BLaER1 (cell line): ENCODE measurements around the gene MCM5.

Experiments used
- H3K27ac ChIP-seq: shearing (Covaris generic); formaldehyde crosslinking; 2 replicates; pipeline ENCODE4 v1.8.1; 2022
- H3K27me3 ChIP-seq: shearing (Covaris generic); formaldehyde crosslinking; 2 replicates; pipeline ENCODE4 v1.8.1; 2022
- H3K36me3 ChIP-seq: shearing (Covaris generic); formaldehyde crosslinking; 2 replicates; pipeline ENCODE4 v1.8.1; 2022
- H3K4me1 ChIP-seq: shearing (Covaris generic); formaldehyde crosslinking; 2 replicates; pipeline ENCODE4 v1.8.1; 2022
- H3K4me2 ChIP-seq: shearing (Covaris generic); formaldehyde crosslinking; 2 replicates; pipeline ENCODE4 v1.8.1; 2022
- H3K4me3 ChIP-seq: shearing (Covaris generic); formaldehyde crosslinking; 2 replicates; pipeline ENCODE4 v1.8.1; 2022
- H3K9ac ChIP-seq: shearing (Covaris generic); formaldehyde crosslinking; 2 replicates; pipeline ENCODE4 v1.8.1; 2022
- H3K9me3 ChIP-seq: shearing (Covaris generic); formaldehyde crosslinking; 2 replicates; pipeline ENCODE4 v1.8.1; 2022
- H4K20me1 ChIP-seq: shearing (Covaris generic); formaldehyde crosslinking; 2 replicates; pipeline ENCODE4 v1.8.1; 2022
- Cebpa-rat ChIP-seq: shearing (Covaris generic); IDR thresholded peaks from 2 replicates; pipeline ENCODE4 v1.8.1; 2022

MCM5 gene

DNA sequence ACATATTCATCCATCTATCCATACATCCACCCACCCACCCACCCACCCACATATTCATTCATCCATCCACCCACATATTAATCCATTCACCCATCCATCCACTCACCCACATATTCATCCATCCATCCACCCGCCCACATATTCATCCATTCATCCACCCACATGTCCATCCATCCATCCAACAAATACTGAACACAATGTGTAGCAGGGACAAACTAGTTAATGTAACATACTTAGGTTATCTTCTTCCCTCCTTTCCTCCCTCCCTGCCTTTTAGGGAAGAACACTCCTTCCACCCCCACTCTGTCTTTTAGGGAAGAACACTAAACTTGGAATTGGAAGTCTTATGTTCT is 39.4 kb downstream of the MCM5 start:
- no peaks in the 10 kb centered on the region for H3K27me3 ChIP-seq
- no peak for TF ChIP-seq Cebpa-rat
- peaks cover 37% of the 10 kb centered on the region for H3K36me3 ChIP-seq

DNA sequence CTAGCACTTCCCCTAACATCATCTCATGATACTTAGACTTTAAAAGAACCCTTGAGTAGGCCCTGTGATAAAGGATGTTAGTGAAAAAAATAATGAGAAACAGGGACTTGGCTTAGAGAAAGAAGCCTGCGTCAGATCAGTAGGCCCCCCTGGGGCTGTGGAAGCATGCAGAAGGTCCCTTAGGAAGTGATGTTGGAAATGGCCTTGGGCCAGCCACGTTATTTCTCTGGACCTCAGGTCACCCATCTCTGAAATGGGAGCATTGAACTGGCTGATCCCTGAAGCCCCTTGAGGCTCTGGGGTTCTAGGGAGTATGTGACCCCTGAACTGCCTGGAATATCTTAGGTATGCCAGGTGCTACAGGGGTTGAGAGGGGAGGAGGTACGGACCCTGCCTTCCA is 40.2 kb downstream of the MCM5 start:
- Histone ChIP-seq H3K9ac (no peak overlapping the region), H3K4me3 (no peak overlapping the region), H3K9me3 (no peaks in the 10 kb centered on the region), H3K4me1 (peaks cover 18% of the 10 kb centered on the region), H3K4me2 (no peak overlapping the region), H4K20me1 (no peaks in the 10 kb centered on the region), H3K27me3 (no peaks in the 10 kb centered on the region), H3K36me3 (peaks cover 34% of the 10 kb centered on the region), H3K27ac (no peak overlapping the region)
- TF ChIP-seq Cebpa-rat: no peak

More for the DNA sequence above, 39.4 kb downstream of the MCM5 start:
- Histone ChIP-seq H3K9me3 (no peaks in the 10 kb centered on the region), H3K4me2 (no peak overlapping the region), H3K9ac (no peak overlapping the region), H3K4me1 (peaks cover 16% of the 10 kb centered on the region), H4K20me1 (no peaks in the 10 kb centered on the region), H3K27ac (no peak overlapping the region), H3K4me3 (no peak overlapping the region)

DNA sequence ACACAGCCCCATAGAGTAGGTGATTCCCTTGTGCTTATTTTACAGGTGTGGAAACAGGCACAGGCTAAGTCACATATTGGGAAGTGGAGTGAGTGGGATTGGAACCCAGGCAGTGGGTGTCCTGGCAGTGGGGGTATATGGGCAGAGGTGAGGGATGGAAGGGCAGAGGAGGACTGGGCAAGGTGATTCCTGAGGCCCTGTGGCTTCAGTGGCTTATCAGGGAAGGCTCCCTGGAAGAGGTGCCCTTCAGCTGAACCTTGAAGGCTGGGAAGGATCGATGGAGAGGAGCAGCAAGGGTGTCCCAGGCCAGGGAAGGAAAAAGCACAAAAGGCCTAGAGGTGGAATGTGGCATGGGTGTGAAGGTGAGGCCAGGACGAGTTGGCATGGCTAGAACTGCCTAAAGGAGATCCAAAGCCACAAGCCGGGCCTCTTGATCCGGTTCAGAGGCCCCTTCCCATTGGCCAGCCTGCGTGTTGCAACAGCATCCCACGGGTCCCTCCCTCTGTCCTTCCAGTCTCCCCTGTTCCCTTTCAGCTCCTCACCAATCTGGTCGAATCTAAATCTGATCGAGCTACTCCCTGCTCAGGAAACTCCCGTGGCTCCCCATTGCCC is 41.7 kb downstream of the MCM5 start:
- H3K27me3 ChIP-seq: no peaks in the 10 kb centered on the region
- no peak overlapping the region for H3K27ac ChIP-seq
- no peaks in the 10 kb centered on the region for H4K20me1 ChIP-seq
- peaks cover 13% of the 10 kb centered on the region for H3K4me1 ChIP-seq
- peaks cover 33% of the 10 kb centered on the region for H3K36me3 ChIP-seq
- no peak overlapping the region for H3K4me3 ChIP-seq
- H3K9ac ChIP-seq: no peak overlapping the region
- no peak for TF ChIP-seq Cebpa-rat
- no peaks in the 10 kb centered on the region for H3K9me3 ChIP-seq
- no peak overlapping the region for H3K4me2 ChIP-seq

DNA sequence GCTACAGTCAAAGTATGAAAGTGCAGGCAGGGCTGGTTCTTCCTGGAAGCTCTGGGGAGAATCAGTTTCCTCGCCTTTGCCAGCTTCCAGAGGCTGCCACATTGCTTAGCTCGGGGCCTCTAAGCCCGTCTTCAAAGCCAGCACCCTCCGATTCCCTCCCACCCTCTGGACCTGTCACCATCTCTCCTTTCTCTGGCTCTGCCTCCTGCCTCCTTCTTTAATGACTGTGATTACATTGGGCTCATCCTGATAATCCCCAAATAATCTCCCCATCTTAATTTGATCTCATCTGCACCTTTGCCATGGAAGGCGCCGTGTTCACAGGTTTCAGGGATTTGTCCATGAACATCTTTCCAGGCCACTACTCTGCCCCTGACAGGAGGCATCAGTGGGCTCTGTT is 42.5 kb downstream of the MCM5 start:
- H3K9ac ChIP-seq: no peak overlapping the region
- H3K27ac ChIP-seq: 0 out of 2 replicates have a peak overlapping the region, but pooled peaks have one; percentile 18

DNA sequence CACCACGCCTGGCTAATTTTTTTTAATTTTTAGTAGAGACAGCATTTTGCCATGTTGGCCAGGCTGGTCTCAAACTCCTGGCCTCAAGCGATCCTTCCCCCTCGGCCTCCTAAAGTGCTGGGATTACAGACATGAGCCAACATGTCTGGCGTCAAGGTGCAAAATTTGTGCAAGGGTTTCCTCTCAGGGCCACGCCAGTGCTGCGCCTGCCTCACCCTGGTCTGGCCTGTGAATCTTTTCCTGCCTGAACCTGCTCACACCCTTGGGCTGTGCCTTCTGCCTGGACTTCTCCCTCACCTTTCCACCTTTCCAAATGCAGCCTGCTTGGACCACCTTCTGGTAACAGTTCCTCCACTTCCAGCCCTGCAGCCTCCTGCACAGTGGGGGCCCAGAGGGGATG is 43.4 kb downstream of the MCM5 start:
- Histone ChIP-seq H3K4me2 (no peak overlapping the region), H3K36me3 (peaks cover 26% of the 10 kb centered on the region), H3K4me3 (no peak overlapping the region), H3K27ac (no peak overlapping the region), H3K27me3 (no peaks in the 10 kb centered on the region), H3K9me3 (no peaks in the 10 kb centered on the region), H3K4me1 (peaks cover 29% of the 10 kb centered on the region), H3K9ac (no peak overlapping the region), H4K20me1 (no peaks in the 10 kb centered on the region)
- no peak for TF ChIP-seq Cebpa-rat

More for the DNA sequence above, 42.5 kb downstream of the MCM5 start:
- H3K4me2 ChIP-seq: no peak overlapping the region
- peaks cover 20% of the 10 kb centered on the region for H3K4me1 ChIP-seq
- H3K27me3 ChIP-seq: no peaks in the 10 kb centered on the region
- no peaks in the 10 kb centered on the region for H4K20me1 ChIP-seq
- TF ChIP-seq Cebpa-rat: no peak
- no peak overlapping the region for H3K4me3 ChIP-seq
- no peaks in the 10 kb centered on the region for H3K9me3 ChIP-seq
- H3K36me3 ChIP-seq: peaks cover 29% of the 10 kb centered on the region; the same call in 1 of the 2 replicates

DNA sequence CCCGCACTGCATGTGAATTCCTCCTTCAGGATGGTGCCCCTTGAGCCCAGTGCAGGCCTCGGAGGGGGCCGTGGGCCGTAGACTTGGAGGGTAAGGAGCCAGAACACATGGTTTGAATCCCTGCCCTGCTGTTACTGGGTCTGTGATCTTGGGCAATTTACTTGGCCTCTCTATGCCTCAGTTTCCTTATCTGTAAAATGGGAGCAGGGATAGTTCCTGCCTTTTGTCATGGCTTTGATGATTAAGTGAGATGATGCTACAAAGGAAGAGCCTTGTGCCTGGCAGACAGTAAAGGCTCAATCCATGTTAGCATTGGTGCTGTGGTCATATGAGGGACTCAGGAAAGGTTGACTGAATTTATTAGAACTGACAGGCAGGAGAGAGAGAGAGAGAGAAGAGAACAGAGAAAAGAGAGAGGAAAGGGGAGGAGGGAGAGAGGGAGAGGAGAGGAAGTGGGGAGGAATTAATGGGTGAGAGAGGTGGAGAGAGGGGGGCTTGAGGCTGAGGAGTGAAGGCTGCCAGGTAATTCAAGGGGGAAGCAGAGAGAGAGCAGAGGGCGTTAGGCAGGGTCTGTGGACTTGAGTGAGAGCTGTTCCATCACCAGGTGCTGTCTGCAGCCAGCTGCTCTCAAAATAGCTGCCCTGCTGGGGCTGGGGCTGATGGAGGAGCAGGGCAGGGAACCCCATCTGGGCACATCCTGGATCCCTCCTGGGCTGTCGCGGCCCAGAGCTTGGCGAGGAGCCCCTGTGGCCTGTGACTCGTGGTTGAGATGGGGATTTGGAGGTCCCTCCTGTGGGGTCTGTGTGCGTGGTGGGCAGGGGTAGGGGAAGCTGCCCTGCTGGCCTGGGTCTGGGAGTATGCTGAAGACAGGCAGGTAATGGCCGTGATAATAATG is 44.1 kb downstream of the MCM5 start:
- no peak overlapping the region for H3K4me3 ChIP-seq
- no peaks in the 10 kb centered on the region for H3K27me3 ChIP-seq
- peaks cover 30% of the 10 kb centered on the region for H3K36me3 ChIP-seq
- H3K4me2 ChIP-seq: peak overlapping the region; percentile 22; the same call in 1 of the 2 replicates
- no peaks in the 10 kb centered on the region for H4K20me1 ChIP-seq
- H3K27ac ChIP-seq: no peak overlapping the region
- peaks cover 36% of the 10 kb centered on the region for H3K4me1 ChIP-seq
- TF ChIP-seq Cebpa-rat: no peak
- no peak overlapping the region for H3K9ac ChIP-seq
- H3K9me3 ChIP-seq: no peaks in the 10 kb centered on the region

DNA sequence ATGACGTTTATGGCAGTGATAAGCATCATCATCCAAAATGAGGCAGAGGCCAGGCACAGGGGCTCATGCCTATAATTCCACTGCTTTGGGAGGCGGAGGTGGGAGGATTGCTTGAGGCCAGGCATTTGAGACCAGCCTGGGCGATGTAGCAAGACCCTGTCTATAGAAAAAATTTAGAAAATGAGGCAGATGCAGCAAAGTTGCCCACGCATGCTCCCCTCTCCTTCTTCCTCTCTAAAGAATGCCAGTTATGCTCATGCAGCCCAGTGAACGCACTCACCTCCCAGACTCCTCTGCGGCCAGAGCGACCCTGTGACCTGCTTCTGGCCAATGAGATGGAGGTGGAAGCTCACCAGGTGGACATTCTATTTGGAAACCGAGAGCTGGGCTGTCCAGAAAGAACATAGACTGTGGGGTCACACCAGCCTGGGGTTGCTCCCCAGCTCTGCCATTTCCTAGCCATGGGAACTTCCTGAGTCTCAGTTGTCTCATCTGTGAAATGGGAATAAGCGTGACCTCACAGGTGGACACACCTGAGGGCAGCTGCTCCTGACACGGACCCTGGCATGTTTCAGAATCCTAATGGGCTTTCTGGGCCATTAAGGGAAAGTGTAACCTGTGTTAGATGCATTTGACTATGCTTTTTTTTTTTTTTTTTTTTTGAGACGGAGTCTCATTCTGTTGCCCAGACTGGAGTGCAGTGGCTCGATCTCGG is 44.9 kb downstream of the MCM5 start:
- Histone ChIP-seq H3K36me3 (peaks cover 32% of the 10 kb centered on the region), H3K27ac (no peak overlapping the region)
- no peak for TF ChIP-seq Cebpa-rat

DNA sequence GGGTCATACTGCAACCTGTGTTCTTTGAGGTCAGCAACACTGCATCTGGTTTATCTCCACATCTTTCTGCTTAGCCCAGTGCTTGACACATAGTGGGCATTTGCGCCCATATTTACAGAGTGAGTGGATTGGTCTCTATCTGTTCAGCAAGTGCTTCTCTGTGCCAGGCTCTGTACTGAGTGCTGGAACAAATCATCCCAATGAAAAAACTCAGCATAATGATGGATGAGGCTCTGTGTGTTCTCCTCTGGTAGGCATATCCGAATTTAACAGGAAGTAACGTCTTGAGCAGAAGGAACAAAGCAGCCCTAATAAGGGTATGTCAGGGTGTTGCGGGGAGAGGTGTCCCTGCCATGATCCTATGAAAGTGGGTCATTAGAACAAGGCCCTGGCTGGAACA is 46.0 kb downstream of the MCM5 start:
- Histone ChIP-seq H3K9ac (no peak overlapping the region), H3K27me3 (no peaks in the 10 kb centered on the region), H3K4me2 (no peak overlapping the region), H3K4me1 (peaks cover 41% of the 10 kb centered on the region), H4K20me1 (no peaks in the 10 kb centered on the region), H3K9me3 (no peaks in the 10 kb centered on the region), H3K4me3 (no peak overlapping the region), H3K27ac (no peak overlapping the region), H3K36me3 (peaks cover 43% of the 10 kb centered on the region)
- no peak for TF ChIP-seq Cebpa-rat

More for the DNA sequence above, 44.9 kb downstream of the MCM5 start:
- Histone ChIP-seq H3K4me3 (no peak overlapping the region), H3K9ac (no peak overlapping the region), H3K9me3 (no peaks in the 10 kb centered on the region), H3K27me3 (no peaks in the 10 kb centered on the region), H4K20me1 (no peaks in the 10 kb centered on the region), H3K4me2 (no peak overlapping the region), H3K4me1 (peaks cover 41% of the 10 kb centered on the region)

DNA sequence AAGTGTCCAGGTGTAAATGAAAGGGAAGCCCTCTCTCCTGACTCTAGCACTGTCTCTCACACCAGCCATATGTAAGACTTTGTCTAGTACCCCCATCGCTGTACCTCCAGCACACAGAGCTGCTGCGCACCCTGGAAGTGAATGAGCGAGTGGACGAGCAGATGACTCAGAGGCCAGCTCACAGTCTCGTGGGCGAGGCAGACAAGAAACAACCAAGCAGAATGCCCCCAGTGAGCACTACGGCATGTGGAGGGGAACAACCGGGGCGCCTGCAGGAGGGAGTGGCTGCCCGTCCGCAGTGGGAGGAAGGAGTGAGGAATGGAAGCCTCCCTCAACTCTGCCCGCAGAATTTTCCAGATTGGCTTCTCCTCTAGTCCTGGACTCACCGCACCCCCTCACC is 46.4 kb downstream of the MCM5 start:
- Histone ChIP-seq H3K4me1 (peaks cover 41% of the 10 kb centered on the region), H3K4me3 (no peak overlapping the region), H3K9ac (no peak overlapping the region), H3K36me3 (peaks cover 46% of the 10 kb centered on the region), H3K9me3 (no peaks in the 10 kb centered on the region), H3K27me3 (no peaks in the 10 kb centered on the region), H3K4me2 (no peak overlapping the region), H3K27ac (no peak overlapping the region), H4K20me1 (no peaks in the 10 kb centered on the region)
- TF ChIP-seq Cebpa-rat: no peak

DNA sequence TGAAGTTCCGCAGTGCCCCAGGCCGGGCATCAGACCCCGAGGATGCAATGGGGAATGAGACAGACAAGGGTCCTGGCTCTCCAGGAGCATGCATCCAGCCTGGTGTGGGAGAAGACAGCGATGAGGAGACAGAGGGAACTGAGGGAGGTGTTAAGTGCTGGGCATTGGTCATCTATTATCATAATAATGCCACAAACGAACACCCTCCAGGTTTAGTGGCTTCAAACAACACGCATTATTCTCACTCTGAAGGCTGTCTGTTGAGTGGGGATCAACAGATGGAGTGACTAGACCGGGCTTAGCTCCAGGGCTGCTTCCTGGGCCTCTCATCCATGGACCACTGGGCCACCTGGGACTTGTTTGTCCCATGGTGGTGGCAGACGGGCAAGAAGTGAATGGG is 48.6 kb downstream of the MCM5 start:
- H4K20me1 ChIP-seq: no peaks in the 10 kb centered on the region
- H3K36me3 ChIP-seq: peaks cover 46% of the 10 kb centered on the region
- H3K9ac ChIP-seq: no peak overlapping the region
- peak overlapping the region; percentile 52; the same call in 1 of the 2 replicates for H3K27ac ChIP-seq
- no peak for TF ChIP-seq Cebpa-rat
- peak overlapping the region; percentile 63 for H3K4me2 ChIP-seq
- H3K4me1 ChIP-seq: peaks cover 38% of the 10 kb centered on the region
- H3K27me3 ChIP-seq: no peaks in the 10 kb centered on the region
- H3K9me3 ChIP-seq: no peaks in the 10 kb centered on the region
- no peak overlapping the region for H3K4me3 ChIP-seq
